Medulla oblongata (tissue), 1 donor: ENCODE results near the gene FETUB.
A peak's percentile ranks its signal among the peaks of the same experiment; 100 is the strongest.
"Not testable (repeated sequence)": the region's sequence is repeated elsewhere in the genome, so short reads cannot be mapped to it uniquely, and the experiment has no call there.

Source experiments
- DNase-seq: peaks from one replicate; pipeline ENCODE4 v3.0.0-alpha.2; 2015; ENCODE audit errors: extremely low spot score

The FETUB gene

DNA sequence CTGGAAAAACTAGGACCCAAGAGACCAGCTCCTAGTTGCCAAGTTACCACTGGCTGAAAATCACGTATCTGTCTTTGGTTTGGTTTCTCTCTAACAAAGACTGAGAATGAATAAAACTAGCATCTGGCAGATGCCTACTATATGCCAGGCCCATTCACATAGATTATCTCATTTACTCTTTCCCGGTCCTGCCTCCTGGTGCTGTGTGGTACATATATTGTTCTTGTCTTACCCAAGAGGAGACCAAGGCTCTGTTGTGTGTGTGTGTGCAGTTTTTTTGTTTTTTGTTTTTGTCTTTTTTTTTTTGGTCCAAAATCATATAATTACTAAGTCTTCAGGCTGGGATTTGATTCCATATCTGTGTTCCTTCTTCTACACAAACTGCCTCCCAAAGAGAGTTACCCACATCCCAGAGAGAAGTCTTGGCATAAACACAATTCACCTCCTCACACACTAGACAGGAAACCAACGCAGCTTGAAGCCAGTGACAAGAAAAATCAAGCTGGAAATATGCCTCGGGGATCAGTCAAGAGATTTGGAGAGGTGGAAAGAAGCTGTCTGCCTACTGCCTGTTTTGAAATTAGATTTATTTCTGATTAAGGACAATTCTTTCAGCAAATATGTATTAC, 26.4 kb upstream of the FETUB start:
- DNase-seq: no peak

DNA sequence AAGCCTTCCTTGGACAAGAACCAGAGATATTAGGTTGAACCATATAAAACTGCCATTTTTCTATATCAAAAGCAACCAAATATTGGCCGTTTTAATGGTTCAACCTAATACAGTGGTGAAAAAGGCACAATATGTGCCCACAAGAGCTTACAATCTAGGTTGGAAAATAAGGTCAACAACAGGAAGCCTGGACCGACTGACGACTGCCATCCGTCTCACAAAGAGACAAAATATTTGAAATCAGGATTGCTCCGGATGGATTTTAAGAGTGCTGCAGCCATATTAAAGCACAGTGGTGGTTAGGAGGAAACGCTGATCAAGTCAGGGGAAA, 26.0 kb upstream of the FETUB start:
- no peak for DNase-seq

DNA sequence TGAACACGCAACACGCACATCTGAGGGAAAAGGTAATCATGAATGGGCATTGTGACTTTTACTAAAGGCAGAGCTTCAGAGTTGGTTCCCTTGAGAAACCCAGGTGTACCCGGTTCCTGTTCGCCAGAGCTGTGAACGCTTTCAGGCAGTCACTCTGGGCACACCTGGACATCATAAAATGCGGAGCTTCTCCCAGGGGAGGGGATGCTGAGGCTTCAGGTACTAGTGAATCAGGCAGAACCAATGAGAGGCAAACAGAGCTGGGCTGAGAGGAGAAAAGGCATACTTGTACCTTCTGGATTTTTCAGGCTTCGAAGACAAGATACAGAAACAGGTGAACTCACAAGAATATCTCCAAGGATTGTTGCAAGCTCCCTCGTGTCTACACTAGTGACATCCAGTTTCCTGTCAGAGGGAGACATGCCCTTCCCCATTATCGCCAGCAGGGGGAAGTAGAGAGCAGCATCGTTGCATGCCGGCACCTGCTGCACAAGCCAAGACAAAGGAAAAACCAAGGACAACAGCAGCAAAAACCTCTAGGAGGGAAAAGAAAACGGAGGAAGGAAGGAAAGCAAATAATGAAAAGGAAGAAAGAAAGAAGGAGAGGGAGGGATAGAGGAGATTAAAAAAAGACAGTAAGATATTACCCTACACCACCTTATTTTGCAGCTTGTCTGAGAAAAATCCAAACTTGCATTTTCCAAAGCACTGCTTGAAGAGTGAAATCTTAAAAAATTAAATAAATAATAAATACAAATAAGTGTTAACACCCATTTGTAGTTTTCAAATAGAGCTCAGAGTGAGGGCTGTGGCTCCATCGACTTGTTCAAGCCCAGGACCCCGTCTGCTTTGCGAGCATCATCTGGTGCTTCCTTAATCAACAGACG, 25.4 kb upstream of the FETUB start:
- peak; percentile 85 for DNase-seq

DNA sequence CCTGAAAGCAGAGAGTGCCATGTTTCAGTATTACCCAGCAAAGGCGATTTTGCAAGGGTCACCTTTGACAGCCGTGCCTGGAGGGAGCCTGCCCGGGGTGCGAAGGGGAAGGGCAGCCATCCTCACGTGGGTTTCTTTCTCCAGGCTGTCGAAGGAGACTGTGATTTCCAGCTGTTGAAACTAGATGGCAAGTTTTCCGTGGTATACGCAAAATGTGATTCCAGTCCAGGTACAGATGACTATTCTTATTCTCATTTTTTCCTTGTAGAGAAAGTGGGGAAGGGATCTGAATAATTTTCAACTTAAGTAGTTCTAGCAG, 23.9 kb upstream of the FETUB start:
- no peak for DNase-seq

DNA sequence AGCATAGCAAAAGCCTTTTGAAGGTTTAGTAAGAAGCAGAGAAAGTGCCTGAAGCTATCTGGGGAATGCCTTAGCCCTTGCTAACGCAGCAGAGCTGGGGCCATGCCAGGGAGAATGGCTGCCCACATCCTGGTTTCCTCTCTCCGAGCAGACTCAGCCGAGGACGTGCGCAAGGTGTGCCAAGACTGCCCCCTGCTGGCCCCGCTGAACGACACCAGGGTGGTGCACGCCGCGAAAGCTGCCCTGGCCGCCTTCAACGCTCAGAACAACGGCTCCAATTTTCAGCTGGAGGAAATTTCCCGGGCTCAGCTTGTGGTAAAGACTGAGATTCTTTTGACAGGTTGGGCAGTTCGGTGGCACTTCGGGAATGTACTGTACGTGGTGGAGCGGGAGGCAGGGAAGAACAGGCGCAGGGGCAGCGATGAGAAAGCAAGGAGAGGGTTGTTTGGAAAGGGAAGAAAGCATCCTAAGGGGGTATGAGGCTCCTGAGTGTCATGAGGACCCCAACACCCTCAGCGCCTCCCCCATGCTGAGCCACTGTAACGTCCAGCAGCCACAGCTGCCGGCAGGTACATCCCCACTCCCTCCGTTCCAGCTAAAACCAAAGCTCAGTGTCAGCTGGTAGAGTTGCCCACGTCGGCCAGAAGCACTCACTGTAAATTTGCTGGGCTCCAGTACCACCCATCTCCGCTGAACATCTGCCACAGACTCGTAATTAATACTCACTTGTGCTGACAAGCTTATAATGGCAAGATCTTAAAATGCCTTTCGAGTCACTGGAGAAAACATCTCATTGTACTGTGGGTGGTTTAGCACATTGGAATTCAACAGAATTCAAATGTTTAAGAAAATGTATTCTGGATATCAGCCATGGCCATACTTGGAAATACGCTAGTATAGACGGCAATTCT, 22.9 kb upstream of the FETUB start:
- peak; percentile 82 for DNase-seq

DNA sequence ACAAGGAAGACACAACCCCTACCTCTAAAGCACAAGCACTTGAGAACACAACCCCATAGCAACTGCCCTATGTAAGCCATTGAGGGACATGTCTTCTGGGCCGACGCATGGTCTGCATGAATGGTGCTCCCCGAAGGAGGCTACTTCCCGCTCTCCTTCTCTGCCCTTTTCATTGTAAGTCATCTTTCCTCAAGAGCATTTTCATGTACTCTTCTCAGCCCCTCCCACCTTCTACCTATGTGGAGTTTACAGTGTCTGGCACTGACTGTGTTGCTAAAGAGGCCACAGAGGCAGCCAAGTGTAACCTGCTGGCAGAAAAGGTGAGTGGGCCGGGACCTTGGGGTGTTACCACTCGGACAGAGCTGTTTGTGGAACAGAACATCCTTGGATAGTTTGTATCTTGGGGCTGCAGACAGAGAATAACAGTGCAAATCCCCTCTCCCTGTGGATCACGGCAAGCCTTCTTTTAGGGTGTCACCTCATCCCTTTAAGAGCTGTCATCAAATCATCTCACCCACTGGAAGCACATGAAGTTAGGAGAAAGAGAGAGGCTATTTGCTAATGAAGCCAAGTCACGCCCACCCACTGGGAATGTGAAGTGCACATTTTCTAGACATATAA, 21.8 kb upstream of the FETUB start:
- DNase-seq: no peak

DNA sequence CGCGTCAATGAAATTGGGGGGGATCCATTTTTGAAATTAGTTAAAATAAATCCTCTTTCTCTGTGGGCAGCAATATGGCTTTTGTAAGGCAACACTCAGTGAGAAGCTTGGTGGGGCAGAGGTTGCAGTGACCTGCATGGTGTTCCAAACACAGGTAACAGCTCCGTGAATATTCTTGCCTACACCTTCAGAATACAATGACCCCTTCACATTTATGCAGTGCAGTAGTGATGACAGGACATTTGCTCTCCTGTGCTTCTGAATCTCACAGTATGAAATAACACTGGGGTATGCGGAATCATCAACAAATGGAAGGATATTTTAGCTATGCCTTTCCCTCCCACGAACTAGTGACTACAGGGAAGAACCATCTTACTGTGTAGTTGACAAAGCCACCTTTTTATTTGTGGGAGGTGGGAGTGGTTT, 20.4 kb upstream of the FETUB start:
- no peak for DNase-seq

- DNase-seq: no peak
These were observed 19.7 kb upstream of the FETUB start for GRCh38 chr3:186620213-186621092.

- DNase-seq: no peak
These were observed 18.1 kb upstream of the FETUB start for GRCh38 chr3:186621894-186622650.

DNA sequence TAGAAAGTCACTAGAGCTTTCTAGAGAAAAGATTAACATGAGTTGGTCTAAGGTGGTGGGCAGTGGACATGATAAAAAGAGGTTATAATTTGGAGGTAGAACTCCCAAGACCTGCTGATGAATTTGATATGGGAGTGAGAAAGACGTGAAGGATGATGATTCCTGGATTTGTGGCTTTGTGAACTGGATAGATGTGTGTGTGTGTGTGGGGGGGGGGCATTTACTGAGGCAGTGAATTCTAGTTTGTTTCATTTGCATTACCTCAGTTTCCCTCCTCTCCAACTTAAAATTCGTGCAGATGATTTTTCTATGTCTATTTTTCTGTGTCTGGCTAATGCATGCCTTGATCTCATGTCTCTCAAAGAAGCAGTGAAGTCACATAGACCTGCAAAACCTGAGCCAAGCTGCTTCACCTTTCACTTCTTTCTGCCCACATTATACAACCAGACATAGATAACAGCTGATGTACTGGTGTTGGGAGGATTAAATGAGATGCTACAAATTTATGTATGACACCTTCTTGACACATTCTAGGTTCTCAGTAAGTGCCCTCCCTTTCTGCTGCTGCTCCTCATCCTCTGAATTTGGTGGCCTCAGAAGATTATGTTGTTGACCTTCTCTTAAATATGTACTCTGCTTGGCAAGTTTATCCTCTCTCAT, 17.4 kb upstream of the FETUB start:
- no peak for DNase-seq

- DNase-seq: no peak
These were observed 15.6 kb upstream of the FETUB start for GRCh38 chr3:186624598-186624997.

DNA sequence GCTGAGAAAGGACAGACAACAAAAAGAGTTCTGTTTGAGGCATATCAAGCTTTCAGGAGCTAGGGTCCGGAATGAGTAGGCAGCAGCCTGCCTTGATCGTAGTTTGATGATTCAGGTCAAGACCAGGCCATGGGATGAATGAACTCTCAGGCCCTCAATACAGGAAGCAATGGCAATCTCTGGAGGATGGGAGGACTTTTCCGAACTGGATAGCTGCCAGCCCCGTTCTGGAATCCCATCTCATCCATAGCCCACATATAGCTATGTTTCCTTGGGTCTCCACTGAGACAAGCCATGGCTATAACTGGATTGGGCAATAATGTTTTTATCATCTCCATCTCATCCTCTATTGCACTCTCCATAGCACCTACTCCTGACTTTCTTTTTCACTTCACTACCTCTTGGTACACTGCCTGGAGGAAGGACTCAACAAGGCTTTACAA, 14.6 kb upstream of the FETUB start:
- DNase-seq: no peak

- DNase-seq: no peak
These were observed 13.8 kb upstream of the FETUB start for GRCh38 chr3:186626254-186626847.

- DNase-seq: no peak
These were observed 12.3 kb upstream of the FETUB start for GRCh38 chr3:186627852-186628414.

GRCh38 chr3:186628756-186629155, 11.4 kb upstream of the FETUB start:
- no peak for DNase-seq

DNA sequence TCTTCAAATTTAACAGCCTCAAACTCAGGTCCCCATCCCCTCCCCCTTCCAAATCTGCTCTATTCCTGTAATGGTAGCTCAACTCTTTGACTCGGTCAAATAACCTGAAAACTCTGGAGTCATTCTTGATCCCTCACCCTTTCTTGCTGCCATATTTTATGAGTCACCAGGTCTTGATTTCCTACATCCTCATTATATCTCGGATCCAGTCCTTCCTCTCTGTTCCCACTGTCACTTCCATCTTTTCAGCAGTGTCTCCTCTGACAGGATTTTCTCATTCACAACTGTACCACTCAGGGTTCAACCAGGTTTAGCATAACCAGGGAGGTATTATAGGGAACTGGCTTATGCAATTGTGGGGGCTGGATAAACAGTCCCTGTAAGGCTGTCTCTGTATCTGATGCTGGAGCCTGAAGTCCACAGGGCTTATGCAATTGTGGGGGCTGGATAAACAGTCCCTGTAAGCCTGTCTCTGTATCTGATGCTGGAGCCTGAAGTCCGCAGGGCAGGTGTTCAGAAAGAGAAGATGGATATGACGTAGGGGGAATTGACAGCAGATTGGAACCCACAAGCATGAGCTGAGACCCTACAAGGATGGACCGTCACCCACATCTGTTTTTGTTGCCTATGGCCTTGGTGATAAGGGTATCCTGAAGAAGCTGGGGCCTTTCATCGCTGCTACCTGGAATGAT, 9.1 kb upstream of the FETUB start:
- DNase-seq: no peak

GRCh38 chr3:186633481-186633880, 6.7 kb upstream of the FETUB start:
- no peak for DNase-seq

- DNase-seq: not testable (repeated sequence)
These were observed 6.0 kb upstream of the FETUB start for GRCh38 chr3:186634207-186634606.
